Measurements from ENCODE around the gene SYNE1.

DNA sequence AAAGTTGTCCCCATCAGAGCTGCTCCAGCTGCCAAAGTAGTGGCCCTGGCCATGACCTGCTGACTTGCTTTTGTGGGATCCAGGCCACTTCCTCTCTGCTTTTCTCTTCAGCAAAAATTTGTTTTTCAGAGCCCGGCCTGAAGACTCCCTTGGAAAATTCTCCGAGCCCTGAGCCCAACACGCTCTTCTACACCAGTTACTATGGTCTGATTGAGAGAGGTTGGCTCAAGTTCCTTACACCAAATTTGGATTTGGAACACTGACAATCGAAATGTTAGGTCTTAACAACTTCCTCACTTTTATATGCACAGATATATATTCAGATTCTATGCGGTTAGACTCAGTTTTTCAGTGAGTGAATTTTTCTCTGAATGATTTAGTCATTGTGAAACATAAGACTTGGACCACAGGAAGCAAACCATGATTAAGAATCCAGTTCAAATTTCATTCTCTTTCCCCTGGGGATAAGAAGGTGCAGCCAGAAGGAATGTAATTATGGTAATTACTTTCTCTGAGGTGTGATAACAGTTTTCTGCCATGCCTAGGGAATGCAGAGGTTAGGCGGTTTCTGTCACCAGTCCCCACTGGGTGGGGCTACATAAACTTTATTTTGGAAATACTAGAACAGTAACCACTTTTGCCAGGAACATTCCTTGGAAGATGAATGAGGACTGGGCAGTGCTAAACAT is 365.2 kb downstream of the SYNE1 start:
- TF ChIP-seq, protein P1, sequence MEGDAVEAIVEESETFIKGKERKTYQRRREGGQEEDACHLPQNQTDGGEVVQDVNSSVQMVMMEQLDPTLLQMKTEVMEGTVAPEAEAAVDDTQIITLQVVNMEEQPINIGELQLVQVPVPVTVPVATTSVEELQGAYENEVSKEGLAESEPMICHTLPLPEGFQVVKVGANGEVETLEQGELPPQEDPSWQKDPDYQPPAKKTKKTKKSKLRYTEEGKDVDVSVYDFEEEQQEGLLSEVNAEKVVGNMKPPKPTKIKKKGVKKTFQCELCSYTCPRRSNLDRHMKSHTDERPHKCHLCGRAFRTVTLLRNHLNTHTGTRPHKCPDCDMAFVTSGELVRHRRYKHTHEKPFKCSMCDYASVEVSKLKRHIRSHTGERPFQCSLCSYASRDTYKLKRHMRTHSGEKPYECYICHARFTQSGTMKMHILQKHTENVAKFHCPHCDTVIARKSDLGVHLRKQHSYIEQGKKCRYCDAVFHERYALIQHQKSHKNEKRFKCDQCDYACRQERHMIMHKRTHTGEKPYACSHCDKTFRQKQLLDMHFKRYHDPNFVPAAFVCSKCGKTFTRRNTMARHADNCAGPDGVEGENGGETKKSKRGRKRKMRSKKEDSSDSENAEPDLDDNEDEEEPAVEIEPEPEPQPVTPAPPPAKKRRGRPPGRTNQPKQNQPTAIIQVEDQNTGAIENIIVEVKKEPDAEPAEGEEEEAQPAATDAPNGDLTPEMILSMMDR (IDR thresholded peaks at IDR 0.05) = no peak
- TF ChIP-seq POLR2A (IDR thresholded peaks at IDR 0.05) (no peak), EP300 (IDR thresholded peaks at IDR 0.05) (no peak)

Data from ovary (tissue), 3 donors.